ENCODE data around the gene ZBTB32.
"Not testable (repeated sequence)": the region's sequence is repeated elsewhere in the genome, so short reads cannot be mapped to it uniquely, and the experiment has no call there.

ZBTB32 gene

DNA sequence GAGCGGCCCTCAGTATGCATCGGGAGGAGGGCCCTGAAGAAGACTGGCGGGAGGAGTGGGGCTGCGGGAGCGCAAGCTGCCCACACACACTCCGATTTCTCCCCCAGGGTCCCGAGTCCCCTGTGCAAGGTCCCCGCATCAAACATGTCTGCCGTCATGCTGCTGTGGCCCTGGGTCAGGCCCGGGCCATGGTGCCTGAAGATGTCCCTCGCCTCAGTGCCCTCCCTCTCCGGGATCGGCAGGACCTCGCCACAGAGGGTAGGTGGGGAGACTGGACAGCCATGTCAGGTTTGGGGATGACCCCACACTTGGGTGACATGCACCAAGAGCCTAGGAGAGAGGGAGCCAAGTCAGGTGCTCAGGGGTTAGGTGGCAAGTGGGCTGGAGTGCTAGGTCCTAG lies 18.1 kb downstream of the ZBTB32 start:
- DNase-seq = no peak

DNA sequence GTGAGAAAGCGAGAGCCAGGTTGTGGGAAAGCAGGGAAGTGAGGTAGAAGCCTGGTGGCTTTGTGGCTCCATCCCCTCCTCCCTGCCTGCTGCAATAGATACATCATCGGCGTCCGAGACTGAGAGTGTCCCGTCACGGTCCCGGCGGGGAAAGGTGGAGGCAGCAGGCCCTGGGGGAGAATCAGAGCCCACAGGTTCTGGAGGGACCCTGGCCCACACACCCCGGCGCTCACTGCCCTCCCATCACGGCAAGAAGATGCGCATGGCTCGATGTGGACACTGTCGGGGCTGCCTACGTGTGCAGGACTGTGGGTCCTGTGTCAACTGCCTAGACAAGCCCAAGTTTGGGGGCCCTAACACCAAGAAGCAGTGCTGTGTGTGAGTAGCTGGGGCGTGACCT lies 18.5 kb downstream of the ZBTB32 start:
- no peak for DNase-seq

DNA sequence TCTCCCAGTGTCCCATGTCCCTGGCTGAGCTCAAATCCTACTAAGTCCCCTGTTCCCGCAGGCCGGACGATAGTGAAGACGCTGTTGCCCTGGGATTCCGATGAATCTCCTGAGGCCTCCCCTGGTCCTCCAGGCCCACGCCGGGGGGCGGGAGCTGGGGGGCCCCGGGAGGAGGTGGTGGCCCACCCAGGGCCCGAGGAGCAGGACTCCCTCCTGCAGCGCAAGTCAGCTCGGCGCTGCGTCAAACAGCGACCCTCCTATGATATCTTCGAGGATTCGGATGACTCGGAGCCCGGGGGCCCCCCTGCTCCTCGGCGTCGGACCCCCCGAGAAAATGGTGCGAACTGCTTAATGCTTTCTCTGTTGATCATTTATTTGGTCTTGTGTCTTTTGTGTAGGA lies 19.3 kb downstream of the ZBTB32 start:
- no peak for DNase-seq

DNA sequence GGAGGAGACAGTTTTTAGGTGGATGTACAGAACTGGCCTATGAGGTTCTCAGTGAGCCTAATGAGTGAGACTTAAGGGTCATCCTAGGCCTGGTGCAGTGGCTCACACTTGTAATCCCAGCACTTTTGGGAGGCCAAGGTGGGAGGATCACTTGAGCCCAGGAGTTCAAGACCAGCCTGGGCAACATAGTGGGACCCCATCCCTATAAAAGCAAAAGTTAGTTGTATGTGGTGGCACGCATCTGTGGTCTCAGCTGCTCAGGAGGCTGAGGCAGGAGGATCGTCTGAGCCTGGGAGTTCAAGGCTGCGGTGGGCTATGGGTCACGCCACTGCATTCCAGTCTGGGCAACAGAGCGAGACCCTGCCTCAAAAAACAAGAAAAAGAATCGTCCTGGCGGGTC lies 19.8 kb downstream of the ZBTB32 start:
- DNase-seq = not testable (repeated sequence)

DNA sequence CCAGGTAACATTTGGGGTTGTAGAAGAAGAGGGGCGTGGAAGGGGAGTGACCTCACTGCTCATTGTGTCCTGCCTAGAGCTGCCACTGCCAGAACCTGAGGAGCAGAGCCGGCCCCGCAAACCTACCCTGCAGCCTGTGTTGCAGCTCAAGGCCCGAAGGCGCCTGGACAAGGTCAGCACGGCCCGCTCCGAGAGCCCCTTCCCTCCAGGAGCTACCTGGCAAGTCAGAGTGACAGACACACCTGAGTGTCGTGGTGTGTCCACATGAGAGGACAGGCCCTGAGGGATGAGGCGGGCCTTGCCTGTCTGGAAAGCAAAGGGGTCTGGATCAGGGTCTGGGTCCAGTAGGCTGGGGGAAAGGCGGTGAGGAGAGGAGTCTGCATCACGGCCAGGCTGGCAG lies 20.2 kb downstream of the ZBTB32 start:
- DNase-seq = no peak

DNA sequence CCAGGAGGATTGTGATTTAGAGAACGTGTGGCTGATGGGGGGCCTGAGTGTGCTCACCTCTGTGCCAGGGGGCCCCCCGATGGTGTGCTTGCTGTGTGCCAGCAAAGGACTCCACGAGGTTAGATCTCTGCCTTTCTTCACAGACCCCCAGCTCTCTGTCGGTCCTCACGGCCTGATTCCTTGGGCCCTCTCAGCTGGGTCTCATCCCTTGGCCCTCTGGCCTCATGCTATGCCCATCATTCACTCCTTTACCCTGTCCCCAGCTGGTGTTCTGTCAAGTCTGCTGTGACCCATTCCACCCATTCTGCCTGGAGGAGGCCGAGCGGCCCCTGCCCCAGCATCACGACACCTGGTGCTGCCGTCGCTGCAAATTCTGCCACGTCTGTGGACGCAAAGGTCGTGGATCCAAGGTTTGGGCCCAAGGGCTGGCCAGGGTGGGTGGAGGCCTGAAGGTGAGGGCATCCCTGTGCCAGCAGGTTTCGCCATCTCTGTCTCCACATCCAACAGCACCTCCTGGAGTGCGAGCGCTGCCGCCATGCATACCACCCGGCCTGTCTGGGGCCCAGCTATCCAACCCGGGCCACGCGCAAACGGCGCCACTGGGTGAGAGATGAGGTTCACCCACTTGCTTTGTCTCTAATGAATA lies 21.0 kb downstream of the ZBTB32 start:
- DNase-seq = no peak

DNA sequence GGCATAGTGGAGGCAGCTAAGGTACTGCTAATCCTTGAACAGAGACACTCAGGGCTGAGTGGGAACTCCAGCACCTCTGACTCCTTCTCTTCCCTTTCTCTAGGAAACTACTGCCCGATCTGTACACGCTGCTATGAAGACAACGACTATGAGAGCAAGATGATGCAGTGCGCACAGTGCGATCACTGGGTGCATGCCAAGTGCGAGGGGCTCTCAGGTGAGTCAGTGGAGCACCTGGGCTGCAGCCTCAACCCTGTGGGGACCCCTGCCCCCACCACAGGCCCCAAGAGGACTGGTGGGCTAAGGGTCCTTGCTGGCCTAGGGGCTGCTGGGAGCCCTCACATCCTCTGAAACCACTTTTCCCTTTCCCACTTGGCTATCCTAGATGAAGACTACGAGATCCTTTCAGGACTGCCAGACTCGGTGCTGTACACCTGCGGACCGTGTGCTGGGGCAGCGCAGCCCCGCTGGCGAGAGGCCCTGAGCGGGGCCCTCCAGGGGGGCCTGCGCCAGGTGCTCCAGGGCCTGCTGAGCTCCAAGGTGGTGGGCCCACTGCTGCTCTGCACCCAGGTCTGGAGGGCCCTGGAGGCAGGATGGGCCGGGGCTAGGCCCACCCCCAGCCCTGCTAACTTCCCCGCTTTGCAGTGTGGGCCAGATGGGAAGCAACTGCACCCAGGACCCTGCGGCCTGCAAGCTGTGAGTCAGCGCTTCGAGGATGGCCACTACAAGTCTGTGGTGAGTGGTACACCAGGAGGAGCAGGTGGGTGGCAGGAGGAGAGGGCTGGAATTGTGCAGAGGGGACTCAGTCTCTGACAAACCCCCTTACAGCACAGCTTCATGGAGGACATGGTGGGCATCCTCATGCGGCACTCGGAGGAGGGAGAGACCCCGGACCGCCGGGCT lies 22.9 kb downstream of the ZBTB32 start:
- no peak for DNase-seq

DNA sequence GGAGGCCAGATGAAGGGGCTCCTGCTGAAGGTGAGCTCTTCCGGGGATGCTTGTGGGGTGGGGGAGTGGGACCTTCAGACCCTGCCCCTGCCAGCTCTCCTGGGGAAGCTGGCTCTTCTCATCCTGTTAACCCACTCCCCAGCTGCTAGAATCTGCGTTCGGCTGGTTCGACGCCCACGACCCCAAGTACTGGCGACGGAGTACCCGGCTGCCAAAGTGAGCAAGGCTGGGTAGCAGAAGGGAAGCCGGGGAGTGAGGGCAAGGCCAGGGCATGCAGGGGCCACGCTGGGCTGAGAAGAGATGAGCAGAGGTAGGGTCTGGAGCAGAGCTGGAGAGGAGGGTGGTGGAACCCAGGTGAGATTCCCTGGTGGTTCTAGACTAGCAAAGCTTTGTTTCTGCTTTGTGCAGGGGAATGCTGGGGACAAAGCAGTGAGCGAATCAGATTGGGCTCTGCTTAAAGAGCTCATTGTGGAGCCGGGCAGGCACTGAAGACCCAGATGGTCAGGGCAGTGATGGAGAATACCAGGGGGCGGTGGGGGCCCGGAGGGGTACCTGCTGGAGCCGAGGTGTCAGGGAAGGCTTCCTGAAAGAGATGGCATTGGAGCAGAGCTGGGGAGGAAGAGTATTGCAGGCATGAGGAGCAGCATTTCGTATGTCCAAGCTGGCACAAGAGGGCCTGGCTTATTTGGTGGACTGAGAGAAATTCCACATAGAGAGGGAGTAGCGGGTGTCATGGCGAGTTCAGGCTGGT lies 23.8 kb downstream of the ZBTB32 start:
- DNase-seq = no peak

DNA sequence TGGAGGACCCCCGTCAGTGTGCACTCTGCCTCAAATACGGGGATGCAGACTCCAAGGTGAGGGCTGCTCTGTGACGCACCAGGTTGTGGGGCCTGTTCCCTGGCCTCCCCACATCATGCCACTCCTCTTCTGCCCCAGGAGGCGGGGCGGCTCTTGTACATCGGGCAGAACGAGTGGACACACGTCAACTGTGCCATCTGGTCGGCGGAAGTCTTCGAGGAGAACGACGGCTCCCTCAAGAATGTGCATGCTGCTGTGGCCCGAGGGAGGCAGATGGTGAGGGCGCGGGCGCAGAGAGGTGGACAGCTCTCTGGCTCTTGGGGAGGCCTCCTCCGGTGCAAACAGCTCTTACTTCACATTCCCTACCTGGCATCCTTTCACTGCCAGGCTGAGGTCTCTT lies 24.7 kb downstream of the ZBTB32 start:
- DNase-seq = no peak

DNA sequence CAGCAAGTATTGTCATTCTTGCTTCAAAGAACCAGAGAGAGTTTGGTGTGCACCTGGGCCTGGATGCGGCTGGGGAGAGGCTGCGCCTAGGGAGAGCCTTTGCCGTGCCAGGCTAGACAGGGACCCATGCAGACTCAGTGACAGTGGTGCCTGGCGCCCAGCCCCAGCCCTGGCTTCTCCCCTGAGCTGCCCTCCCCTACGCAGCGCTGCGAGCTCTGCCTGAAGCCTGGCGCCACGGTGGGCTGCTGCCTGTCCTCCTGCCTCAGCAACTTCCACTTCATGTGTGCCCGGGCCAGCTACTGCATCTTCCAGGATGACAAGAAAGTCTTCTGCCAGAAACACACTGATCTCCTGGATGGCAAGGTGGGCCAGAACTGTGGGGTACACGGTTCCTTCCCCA lies 25.4 kb downstream of the ZBTB32 start:
- no peak for DNase-seq

DNA sequence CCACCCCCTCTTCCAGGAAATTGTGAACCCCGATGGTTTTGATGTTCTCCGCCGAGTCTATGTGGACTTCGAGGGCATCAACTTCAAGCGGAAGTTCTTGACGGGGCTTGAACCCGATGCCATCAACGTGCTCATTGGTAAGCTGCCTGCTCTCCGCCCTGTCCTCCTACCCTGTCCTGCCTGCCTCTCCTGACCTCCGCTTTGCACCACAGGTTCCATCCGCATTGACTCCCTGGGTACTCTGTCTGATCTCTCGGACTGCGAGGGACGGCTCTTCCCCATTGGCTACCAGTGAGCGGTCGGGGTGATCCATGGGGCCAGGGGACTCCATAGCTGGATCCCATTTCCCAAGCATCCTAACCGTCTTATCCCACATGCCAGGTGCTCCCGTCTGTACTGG lies 26.0 kb downstream of the ZBTB32 start:
- no peak for DNase-seq

DNA sequence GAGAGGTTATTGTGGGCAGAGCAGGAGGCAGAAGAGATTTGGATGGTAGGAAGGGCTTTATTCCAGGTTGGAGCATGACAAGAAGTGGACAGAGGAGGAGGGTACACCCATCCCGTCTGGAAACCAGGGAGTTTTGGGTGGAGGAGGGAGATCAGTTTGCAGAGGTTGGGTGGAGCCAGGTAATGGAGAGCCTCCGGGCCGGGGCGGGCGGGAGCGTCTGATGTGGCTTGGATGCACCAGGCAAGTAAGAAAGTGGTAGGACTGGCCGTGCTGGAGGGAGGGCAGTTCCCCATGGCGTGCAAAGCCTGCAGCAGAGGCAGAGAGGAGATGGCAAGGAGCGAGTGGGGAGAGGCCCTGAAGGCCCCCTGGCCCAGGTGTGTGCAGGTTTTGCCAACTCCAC lies 27.0 kb downstream of the ZBTB32 start:
- no peak for DNase-seq

DNA sequence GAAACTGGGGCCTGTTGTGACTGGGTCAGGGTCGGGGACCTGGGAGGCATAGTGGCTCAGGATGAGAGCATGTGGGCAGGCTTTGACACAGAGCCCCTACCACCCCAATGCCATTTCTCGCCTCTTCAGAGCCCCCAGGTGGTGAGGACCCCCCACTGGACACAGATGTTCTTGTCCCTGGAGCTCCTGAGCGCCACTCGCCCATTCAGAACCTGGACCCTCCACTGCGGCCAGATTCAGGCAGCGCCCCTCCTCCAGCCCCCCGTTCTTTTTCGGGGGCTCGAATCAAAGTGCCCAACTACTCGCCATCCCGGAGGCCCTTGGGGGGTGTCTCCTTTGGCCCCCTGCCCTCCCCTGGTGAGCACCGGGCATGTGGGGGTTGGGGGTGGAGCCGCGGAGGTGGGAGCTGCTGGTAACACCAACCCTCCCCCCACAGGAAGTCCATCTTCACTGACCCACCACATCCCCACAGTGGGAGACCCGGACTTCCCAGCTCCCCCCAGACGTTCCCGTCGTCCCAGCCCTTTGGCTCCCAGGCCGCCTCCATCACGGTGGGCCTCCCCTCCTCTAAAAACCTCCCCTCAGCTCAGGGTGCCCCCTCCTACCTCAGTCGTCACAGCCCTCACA lies 27.5 kb downstream of the ZBTB32 start:
- no peak for DNase-seq

DNA sequence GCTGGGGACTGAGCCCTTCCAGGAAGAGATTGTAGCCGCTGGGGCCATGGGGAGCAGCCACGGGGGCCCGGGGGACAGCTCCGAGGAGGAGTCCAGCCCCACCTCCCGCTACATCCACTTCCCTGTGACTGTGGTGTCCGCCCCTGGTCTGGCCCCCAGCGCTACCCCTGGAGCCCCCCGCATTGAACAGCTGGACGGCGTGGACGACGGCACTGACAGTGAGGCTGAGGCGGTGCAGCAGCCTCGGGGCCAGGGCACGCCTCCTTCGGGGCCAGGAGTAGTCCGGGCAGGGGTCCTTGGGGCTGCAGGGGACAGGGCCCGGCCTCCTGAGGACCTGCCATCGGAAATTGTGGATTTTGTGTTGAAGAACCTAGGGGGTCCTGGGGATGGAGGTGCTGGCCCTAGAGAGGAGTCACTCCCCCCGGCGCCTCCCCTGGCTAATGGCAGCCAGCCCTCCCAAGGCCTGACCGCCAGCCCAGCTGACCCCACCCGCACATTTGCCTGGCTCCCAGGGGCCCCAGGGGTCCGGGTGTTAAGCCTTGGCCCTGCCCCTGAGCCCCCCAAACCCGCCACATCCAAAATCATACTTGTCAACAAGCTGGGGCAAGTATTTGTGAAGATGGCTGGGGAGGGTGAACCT lies 28.3 kb downstream of the ZBTB32 start:
- no peak for DNase-seq

DNA sequence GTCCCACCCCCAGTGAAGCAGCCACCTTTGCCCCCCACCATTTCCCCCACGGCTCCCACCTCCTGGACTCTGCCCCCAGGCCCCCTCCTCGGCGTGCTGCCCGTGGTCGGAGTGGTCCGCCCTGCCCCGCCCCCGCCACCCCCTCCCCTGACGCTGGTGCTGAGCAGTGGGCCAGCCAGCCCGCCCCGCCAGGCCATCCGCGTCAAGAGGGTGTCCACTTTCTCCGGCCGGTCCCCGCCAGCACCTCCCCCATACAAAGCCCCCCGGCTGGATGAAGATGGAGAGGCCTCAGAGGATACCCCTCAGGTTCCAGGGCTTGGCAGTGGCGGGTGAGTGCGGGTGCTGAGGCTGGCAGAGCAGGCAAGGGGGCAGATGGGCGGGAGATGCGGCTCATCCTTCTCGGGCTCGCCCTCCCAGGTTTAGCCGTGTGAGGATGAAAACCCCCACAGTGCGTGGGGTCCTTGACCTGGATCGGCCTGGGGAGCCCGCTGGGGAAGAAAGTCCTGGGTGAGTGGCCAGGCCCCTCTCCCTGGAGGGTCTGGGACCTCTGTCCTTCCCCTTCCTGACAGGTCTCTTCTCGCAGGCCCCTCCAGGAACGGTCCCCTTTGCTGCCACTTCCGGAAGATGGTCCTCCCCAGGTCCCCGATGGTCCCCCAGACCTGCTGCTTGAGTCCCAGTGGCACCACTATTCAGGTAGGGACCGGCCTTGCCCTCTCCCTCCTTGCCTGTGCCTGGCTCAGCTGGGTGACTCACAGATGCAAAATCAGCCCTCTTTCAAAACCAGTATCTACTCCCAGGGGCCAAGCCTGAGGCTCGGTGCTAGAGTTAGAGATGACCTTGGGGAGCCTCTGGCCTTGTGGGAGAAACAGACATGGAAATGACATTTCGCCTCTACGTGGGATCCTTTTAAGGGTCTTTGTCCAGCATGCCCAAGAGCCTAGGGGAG lies 29.1 kb downstream of the ZBTB32 start:
- no peak for DNase-seq

DNA sequence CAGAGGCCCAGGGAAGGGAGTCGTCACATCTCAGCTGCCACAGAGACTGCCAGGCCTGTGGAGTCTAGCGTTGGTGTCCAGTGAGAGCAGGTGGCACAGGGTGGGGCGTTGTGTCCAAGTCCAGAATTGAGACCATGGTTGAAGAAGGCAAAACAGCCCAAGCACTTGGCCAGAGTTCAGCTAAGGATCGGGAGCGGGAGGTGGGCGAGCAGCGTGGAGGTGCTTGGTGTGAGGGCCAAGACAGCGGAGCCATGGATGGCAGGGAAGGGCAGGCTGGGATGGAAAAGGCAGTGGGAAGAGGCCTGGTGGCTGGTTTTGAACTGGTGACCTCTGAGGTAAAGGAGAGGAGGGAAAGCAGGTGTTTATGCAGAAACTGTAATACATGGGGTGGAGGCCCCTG lies 29.9 kb downstream of the ZBTB32 start:
- no peak for DNase-seq

DNA sequence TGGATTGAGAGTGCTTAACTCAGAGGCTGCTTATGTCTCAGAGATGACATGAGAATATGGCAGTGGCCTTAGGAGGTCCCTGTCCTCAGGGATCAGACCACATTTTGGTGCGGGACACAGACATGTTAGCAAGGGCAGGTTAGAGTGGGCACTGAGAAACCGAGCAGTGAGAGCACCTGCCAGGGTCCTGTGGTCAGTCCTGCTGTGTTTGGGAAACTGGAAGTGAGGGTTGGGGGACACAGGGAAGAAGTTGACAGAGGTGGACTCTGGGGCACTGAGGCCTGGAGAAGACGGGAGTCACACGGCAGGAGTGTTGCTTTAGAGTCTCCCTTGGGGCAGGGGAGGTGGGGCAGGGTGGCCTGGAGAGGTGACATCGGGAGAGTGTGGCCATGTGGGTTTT lies 30.5 kb downstream of the ZBTB32 start:
- DNase-seq = no peak

DNA sequence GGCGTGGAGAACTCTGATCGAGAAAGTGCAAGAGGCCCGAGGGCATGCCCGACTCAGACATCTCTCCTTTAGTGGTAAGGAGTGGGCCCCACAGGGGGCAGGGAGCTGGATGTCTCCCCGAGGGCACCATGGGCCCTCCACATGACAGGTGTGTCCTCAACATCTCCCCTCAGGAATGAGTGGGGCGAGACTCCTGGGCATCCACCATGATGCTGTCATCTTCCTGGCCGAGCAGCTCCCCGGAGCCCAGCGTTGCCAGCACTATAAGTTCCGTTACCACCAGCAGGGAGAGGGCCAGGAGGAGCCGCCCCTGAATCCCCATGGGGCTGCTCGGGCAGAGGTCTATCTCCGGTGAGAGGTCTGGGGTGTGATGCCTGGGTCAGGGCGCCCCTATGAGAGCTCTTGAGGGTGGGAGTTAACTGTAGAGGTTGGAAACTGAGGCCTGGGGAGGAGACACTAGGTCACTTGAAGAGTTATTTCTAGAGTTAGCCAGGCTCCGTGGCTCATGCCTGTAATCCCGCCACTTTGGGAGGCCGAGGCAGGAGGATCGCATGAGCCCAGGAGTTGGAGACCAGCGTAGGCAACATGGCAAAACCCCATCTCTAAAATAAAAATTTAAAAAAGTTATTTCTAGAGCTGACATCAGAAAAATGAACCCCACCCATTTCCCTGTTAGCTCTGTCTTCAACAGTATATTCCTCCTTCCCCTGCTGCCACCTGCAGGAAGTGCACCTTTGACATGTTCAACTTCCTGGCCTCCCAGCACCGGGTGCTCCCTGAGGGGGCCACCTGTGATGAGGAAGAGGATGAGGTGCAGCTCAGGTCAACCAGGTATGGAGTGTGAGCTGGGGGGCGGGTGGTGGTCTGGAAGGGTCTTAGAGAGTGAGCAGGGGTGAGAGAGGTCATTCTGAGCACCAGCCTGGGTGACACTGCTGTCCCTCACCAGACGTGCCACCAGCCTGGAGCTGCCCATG lies 32.8 kb downstream of the ZBTB32 start:
- DNase-seq = no peak

DNA sequence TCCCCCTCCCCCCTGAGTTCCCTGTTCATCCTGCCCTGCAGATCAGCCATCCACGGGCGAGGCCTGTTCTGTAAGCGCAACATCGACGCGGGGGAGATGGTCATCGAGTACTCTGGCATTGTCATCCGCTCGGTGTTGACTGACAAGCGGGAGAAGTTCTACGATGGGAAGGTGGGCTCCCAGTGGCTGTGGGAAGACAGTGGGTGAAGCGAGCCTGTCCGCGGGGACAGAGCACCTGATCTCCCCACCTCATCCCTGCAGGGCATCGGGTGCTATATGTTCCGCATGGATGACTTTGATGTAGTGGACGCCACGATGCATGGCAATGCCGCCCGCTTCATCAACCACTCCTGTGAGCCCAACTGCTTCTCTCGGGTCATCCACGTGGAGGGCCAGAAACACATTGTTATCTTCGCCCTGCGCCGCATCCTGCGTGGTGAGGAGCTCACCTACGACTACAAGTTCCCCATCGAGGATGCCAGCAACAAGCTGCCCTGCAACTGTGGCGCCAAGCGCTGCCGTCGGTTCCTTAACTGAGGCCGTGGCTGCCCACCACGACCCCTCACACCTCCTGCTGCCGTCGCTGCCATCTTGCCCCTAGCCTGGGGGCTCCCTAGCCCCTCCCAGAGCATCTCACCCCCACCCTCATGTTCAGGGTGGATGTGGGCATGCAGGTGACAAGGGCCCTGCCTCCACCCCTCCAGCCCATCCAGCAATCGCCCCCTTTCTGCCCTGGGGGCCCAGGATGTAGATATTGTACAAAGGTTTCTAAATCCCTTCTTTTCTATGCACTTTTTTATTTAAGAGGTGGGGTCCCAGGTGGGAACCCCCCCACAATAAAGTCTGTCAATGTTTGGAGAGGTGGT lies 33.9 kb downstream of the ZBTB32 start:
- DNase-seq = no peak

DNA sequence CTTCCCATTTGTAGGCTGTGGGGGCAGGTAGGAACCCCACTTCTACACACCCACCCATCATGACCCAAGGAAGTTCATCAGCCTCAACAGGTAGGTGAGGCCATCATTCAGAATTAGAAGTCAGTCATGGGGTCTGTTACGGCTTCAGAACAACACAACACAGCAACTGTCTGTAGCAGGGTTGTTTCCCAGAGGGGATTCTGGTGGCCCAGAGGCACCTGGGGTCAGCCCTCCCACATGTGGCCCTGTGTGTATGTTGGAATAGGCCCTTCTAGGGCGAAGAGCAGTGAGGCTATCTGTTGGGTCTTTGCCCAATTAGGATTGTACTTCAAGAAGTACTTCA lies 34.5 kb downstream of the ZBTB32 start:
- DNase-seq = no peak

Data from NCI-H1105 (cell line).